Caco-2 (cell line): ENCODE data around the gene HLA-F. TPM values are rescaled to one million over a fixed set of nuclear protein-coding genes. Genes with fewer than 3 reads are reported as not detected.

Experiments
- BruUV-seq: library from RNA; stranded (reverse); fragments of 400-500 nt; replicated peaks from 2 replicates; lab custom pipeline; 2021; lab: Mats Ljungman, UMichigan
- CTCF ChIA-PET: fragments of 300-600 bp; sonication (Branson Sonifier 250); formaldehyde crosslinking; loops from one replicate; lab custom pipeline; 2022; ENCODE audit warnings: antibody characterized with exemption; lab: Charles Lee
- POLR2A ChIA-PET: fragments of 300-600 bp; sonication (Branson Sonifier 250); formaldehyde crosslinking; loops from one replicate; lab custom pipeline; 2022; ENCODE audit warnings: antibody characterized with exemption; lab: Charles Lee
- DNase-seq, 2 experiments: peaks; one replicate each; pipeline versions ENCODE4 v3.0.0 to v3.0.0-alpha.2; 2020 to 2022
- H3K27me3 ChIP-seq: replicated peaks from 2 replicates; pipeline ENCODE4 v1.6.0; 2011; ENCODE audit warnings: low read length; ENCODE audit not compliant: control insufficient read depth, insufficient read depth
- H3K36me3 ChIP-seq: 2 replicates; pipeline ENCODE4 v1.5.1; 2011; ENCODE audit warnings: low read length; ENCODE audit not compliant: control insufficient read depth, insufficient read depth
- H3K4me1 ChIP-seq: fragments of 250-450 bp; sonication (Bioruptor Pico); 2 replicates; pipeline ENCODE4 v1.5.1; 2020; ENCODE audit warnings: mild to moderate bottlenecking
- H3K4me3 ChIP-seq: 2 replicates; pipeline ENCODE4 v1.5.1; 2011; ENCODE audit warnings: low read depth, mild to moderate bottlenecking, control low read depth, low read length
- H3K9me3 ChIP-seq: fragments of 250-450 bp; sonication (Bioruptor Pico); 2 replicates; pipeline ENCODE4 v1.5.1; 2020; ENCODE audit warnings: mild to moderate bottlenecking, moderate library complexity
- H3K27ac Mint-ChIP-seq: one replicate; pipeline ENCODE4 v1.8.0; 2022; ENCODE audit warnings: mixed read lengths; ENCODE audit not compliant: unreplicated experiment
- H3K27me3 Mint-ChIP-seq: one replicate; pipeline ENCODE4 v1.8.0; 2022; ENCODE audit warnings: mixed read lengths; ENCODE audit not compliant: insufficient read depth, unreplicated experiment
- H3K36me3 Mint-ChIP-seq: one replicate; pipeline ENCODE4 v1.8.0; 2022; ENCODE audit warnings: mild to moderate bottlenecking, mixed read lengths; ENCODE audit not compliant: insufficient read depth, unreplicated experiment
- H3K4me1 Mint-ChIP-seq: one replicate; pipeline ENCODE4 v1.8.0; 2022; ENCODE audit warnings: low read depth, mixed read lengths; ENCODE audit not compliant: unreplicated experiment
- H3K4me3 Mint-ChIP-seq: one replicate; pipeline ENCODE4 v1.8.0; 2022; ENCODE audit warnings: mild to moderate bottlenecking, moderate library complexity, mixed read lengths; ENCODE audit not compliant: unreplicated experiment
- H3K9me3 Mint-ChIP-seq: one replicate; pipeline ENCODE4 v1.8.0; 2022; ENCODE audit warnings: mixed read lengths; ENCODE audit not compliant: unreplicated experiment
- intact Hi-C: fragments of 100-400 bp; cut with micrococcal nuclease; formaldehyde crosslinking; loops from one replicate; pipeline ENCODE4 v1.10.0; 2022; ENCODE audit not compliant: unreplicated experiment
- total RNA-seq: library from RNA; stranded (reverse); gene quantifications from 2 replicates; pipeline ENCODE4 v1.2.3, GENCODE V29; 2022
- TF ChIP-seq, protein P1 (sequence below), 2 experiments: fragments of 200-600 bp in 1 of 2; IDR thresholded peaks; 1 replicate in 1 of 2; 2 replicates in 1 of 2; pipeline versions ENCODE4 v1.5.1 to v1.8.0; 2011 to 2022; ENCODE audit warnings: antibody characterized with exemption in 1 of 2, control low read depth in 1 of 2, inconsistent platforms in 1 of 2, low read depth in 1 of 2, low read length in 1 of 2, mild to moderate bottlenecking in 1 of 2, moderate library complexity in 1 of 2; ENCODE audit not compliant: insufficient read depth in 1 of 2, severe bottlenecking in 1 of 2, unreplicated experiment in 1 of 2

Gene HLA-F
- total RNA-seq, 1 experiment from 2014 or later: 4.7 TPM

DNA sequence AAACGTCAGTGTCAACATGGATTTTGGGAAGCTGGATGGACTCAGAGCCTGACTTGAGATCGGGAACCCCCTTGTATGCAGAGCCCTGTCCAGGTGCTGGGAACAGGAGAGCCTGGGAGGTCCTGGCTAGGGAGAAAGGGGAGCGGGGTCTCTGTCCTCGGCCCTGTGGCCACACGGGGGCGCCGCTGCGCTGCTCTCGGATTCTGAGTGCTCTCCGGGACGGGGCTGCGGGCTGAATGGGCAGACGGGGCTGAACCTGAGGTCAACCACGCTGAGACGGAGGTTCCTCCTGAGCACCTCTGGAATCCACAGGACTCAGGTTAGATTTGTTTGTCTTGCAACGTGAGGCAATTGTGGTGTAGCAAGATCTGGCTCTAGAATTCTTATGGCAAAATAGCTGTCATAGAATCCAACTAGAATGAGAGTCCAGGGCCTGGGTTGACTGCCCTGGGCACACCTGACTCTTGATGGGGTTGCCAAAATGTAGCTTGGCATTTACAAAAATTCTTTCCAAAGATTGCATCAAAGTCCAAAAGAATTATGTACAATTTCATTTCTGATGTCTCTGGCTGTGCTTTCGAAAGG lies 20.6 kb upstream of the HLA-F start:
- CTCF ChIA-PET: interaction anchor here (0.9 kb wide), 1 partner anchor 55 kb away, joined by 3 read pairs; no protein-coding TSS in a partner anchor
- H3K36me3 ChIP-seq: no peaks in the 10 kb centered on the region
- BruUV-seq: no TSS peak
- Mint-ChIP-seq H3K9me3 (no peaks in the 10 kb centered on the region), H3K4me1 (no peaks in the 10 kb centered on the region), H3K27ac (no peak overlapping the region), H3K27me3 (peaks cover 12% of the 10 kb centered on the region), H3K36me3 (no peaks in the 10 kb centered on the region), H3K4me3 (no peak overlapping the region)
- intact Hi-C loops: loop anchor here (10.0 kb wide), 1 partner anchor 312 kb away; no protein-coding TSS in a partner anchor
- DNase-seq: peak; percentile 49 to 59
- no peaks in the 10 kb centered on the region for H3K4me1 ChIP-seq
- TF ChIP-seq, protein P1, sequence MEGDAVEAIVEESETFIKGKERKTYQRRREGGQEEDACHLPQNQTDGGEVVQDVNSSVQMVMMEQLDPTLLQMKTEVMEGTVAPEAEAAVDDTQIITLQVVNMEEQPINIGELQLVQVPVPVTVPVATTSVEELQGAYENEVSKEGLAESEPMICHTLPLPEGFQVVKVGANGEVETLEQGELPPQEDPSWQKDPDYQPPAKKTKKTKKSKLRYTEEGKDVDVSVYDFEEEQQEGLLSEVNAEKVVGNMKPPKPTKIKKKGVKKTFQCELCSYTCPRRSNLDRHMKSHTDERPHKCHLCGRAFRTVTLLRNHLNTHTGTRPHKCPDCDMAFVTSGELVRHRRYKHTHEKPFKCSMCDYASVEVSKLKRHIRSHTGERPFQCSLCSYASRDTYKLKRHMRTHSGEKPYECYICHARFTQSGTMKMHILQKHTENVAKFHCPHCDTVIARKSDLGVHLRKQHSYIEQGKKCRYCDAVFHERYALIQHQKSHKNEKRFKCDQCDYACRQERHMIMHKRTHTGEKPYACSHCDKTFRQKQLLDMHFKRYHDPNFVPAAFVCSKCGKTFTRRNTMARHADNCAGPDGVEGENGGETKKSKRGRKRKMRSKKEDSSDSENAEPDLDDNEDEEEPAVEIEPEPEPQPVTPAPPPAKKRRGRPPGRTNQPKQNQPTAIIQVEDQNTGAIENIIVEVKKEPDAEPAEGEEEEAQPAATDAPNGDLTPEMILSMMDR (IDR thresholded peaks at IDR 0.05; ENCODE audit: insufficient read depth in 1 of 2, low read depth in 1 of 2, low read length in 1 of 2, severe bottlenecking in 1 of 2, unreplicated experiment in 1 of 2): peak; percentile 43 to 46
- H3K9me3 ChIP-seq: no peaks in the 10 kb centered on the region
- H3K27me3 ChIP-seq: no peaks in the 10 kb centered on the region
- POLR2A ChIA-PET: no interaction called here
- no peak overlapping the region for H3K4me3 ChIP-seq

DNA sequence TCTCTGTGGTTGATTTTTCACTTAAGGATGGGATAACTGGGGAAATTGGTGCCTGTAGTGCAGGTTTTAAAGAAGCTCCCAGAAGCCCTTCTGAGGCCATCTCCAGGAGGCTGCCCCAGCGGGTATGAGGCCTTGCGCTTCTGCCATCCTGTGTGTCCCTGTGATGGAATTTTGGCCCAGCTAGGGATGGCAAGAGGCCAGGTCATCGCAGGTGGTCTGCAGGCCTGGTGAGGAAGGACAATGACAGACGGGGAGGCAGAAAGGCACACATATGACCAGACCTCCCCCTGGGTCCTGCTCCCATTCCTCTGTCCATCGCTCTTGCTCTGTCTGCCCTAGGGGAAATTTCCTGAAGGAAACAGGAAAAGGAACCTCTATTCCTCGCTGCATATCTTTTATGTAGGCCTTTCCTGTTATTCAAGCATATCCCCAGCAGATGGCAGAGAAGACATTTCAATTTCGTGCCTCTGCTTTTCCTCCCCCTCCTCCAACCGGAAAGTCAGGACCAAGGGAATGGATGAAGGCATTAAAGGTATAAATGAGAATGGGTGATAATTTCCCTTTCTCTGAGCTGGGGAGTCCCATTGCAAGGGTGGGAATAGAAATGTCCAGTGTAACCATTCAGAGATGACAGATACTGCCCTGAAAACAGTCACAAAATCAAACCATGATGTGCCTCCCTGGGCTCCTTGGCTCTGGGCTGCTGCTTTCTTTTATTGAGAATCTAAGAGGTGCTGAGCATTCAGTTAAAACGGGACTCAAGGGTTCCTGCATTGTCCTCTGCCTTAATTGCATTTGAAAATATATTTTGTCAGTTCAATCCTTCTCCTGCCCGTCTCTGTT lies 17.6 kb upstream of the HLA-F start:
- intact Hi-C loops: loop anchor here (1.0 to 10.0 kb wide), 3 partner anchors 48 to 309 kb away; no protein-coding TSS in a partner anchor
- Mint-ChIP-seq H3K4me3 (no peak overlapping the region), H3K9me3 (no peaks in the 10 kb centered on the region), H3K36me3 (no peaks in the 10 kb centered on the region), H3K4me1 (no peaks in the 10 kb centered on the region), H3K27me3 (peaks cover 13% of the 10 kb centered on the region), H3K27ac (no peak overlapping the region)
- ChIA-PET CTCF (interaction anchor here (0.5 to 1.0 kb wide), 2 partner anchors 9 to 73 kb away, joined by 3 read pairs; partner anchors contain the start of gene GABBR1), POLR2A (no interaction called here)
- H3K36me3 ChIP-seq: no peaks in the 10 kb centered on the region
- TF ChIP-seq, protein P1 (IDR thresholded peaks at IDR 0.05; ENCODE audit: insufficient read depth in 1 of 2, low read depth in 1 of 2, low read length in 1 of 2, severe bottlenecking in 1 of 2, unreplicated experiment in 1 of 2): peak; percentile 62 to 63
- no peak overlapping the region for H3K4me3 ChIP-seq
- no peaks in the 10 kb centered on the region for H3K27me3 ChIP-seq
- DNase-seq: peak in 1 of 2 experiments; percentile 58
- H3K4me1 ChIP-seq: no peaks in the 10 kb centered on the region
- H3K9me3 ChIP-seq: no peaks in the 10 kb centered on the region
- no TSS peak for BruUV-seq

DNA sequence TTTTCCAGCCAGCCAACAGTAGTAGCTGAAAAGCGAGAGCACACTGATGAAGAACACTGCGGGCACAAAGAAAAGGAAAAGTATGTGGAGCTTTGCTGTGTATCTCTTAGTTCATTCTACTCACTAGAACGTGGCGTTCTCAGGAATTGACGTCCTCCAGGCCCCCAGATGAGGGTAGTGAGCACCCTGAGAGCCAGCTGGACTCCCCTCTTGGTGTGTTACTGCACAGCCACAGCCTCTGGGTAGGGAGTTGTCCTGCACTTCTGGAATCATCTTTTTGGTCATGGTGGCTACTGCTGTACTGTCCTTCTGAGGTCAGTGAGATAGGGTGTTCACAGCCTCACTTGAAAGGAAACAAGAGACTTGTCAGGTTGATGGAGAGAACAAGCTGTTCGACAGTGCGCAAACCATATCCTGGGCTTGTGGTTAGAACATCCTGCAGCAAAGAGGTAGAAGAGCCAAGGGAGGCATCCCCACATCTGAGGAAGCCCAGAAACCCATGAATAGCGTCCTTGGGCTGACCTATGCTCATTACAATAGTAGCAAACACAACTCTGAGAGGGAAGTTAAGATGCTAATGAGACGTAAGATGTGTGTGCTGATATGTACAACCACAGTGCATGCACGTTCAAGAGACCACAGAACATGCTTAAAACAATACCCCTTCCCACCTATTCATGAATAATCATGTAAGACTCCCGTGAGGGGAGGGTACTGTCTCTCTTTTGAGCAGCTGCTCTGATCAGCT lies 14.6 kb upstream of the HLA-F start:
- POLR2A ChIA-PET: no interaction called here
- Histone ChIP-seq H3K4me1 (no peaks in the 10 kb centered on the region), H3K4me3 (no peak overlapping the region), H3K9me3 (no peaks in the 10 kb centered on the region), H3K27me3 (no peaks in the 10 kb centered on the region), H3K36me3 (no peaks in the 10 kb centered on the region)
- no peak overlapping the region for H3K4me3 Mint-ChIP-seq
- no TSS peak for BruUV-seq
- CTCF ChIA-PET: no interaction called here
- H3K36me3 Mint-ChIP-seq: no peaks in the 10 kb centered on the region
- intact Hi-C loops: loop anchor here (10.0 kb wide), 1 partner anchor 306 kb away; no protein-coding TSS in a partner anchor
- no peak overlapping the region for H3K27ac Mint-ChIP-seq
- no peak for DNase-seq
- no peaks in the 10 kb centered on the region for H3K9me3 Mint-ChIP-seq
- peaks cover 12% of the 10 kb centered on the region for H3K27me3 Mint-ChIP-seq
- H3K4me1 Mint-ChIP-seq: no peaks in the 10 kb centered on the region
- TF ChIP-seq, protein P1 (IDR thresholded peaks at IDR 0.05; ENCODE audit: insufficient read depth in 1 of 2, low read depth in 1 of 2, low read length in 1 of 2, severe bottlenecking in 1 of 2, unreplicated experiment in 1 of 2): no peak
